Common myeloid progenitor, CD34-positive (primary cell): Measurements from ENCODE around the gene KLHL18.
A peak's percentile ranks its signal among the peaks of the same experiment; 100 is the strongest.
"Not testable (repeated sequence)": the region's sequence is repeated elsewhere in the genome, so short reads cannot be mapped to it uniquely, and the experiment has no call there.

ENCODE experiments used
- CTCF ChIA-PET: fragments of 350-600 bp; sonication (Branson Sonifier 250); formaldehyde crosslinking; loops from one replicate; lab custom pipeline; 2021; ENCODE audit warnings: antibody characterized with exemption; lab: Charles Lee
- POLR2A ChIA-PET: fragments of 350-600 bp; sonication (Branson Sonifier 250); formaldehyde crosslinking; loops from one replicate; lab custom pipeline; 2021; ENCODE audit warnings: antibody characterized with exemption; lab: Charles Lee
- DNase-seq, 3 donors: peaks; one replicate each; pipeline versions ENCODE4 v3.0.0 to v3.0.0-alpha.2; 2013
- H3K27ac ChIP-seq, 2 experiments: 1 replicate in 1 of 2; 2 replicates in 1 of 2; pipeline ENCODE4 v1.7.0; 2013; ENCODE audit warnings: inconsistent platforms in 2 of 2, low read length in 2 of 2, mild to moderate bottlenecking in 2 of 2, low read depth in 1 of 2, moderate library complexity in 1 of 2; ENCODE audit not compliant: severe bottlenecking in 2 of 2, insufficient read depth in 1 of 2, poor library complexity in 1 of 2
- H3K27me3 ChIP-seq, 5 experiments: replicated peaks in 2 of 5; 1 replicate in 3 of 5; 2 replicates in 2 of 5; pipeline versions ENCODE4 v1.6.1 to v1.7.0; 2013; ENCODE audit warnings: low read length in 4 of 5, mild to moderate bottlenecking in 2 of 5, moderate library complexity in 2 of 5, inconsistent platforms in 1 of 5; ENCODE audit not compliant: insufficient read depth in 5 of 5, control insufficient read depth in 4 of 5
- H3K36me3 ChIP-seq, 4 experiments: 1 replicate in 2 of 4; 2 replicates in 2 of 4; pipeline versions ENCODE4 v1.6.1 to v1.7.0; 2013; ENCODE audit warnings: low read length in 3 of 4, control low read depth in 1 of 4, mild to moderate bottlenecking in 1 of 4; ENCODE audit not compliant: control insufficient read depth in 4 of 4, insufficient read depth in 4 of 4
- H3K4me1 ChIP-seq, 4 experiments: 1 replicate in 3 of 4; 2 replicates in 1 of 4; pipeline versions ENCODE4 v1.6.1 to v1.7.1; 2013; ENCODE audit warnings: low read length in 3 of 4, mild to moderate bottlenecking in 3 of 4, control low read depth in 1 of 4, inconsistent platforms in 1 of 4, moderate library complexity in 1 of 4; ENCODE audit not compliant: control insufficient read depth in 4 of 4, insufficient read depth in 4 of 4; ENCODE audit errors: control extremely low read depth in 1 of 4
- H3K4me3 ChIP-seq, 7 experiments: 1 replicate in 4 of 7; 2 replicates in 3 of 7; pipeline versions ENCODE4 v1.5.1 to v1.7.0; 2013; ENCODE audit warnings: mild to moderate bottlenecking in 7 of 7, low read length in 6 of 7, moderate library complexity in 6 of 7, inconsistent platforms in 2 of 7, low read depth in 2 of 7, control low read depth in 1 of 7; ENCODE audit not compliant: insufficient read depth in 4 of 7, control insufficient read depth in 1 of 7; ENCODE audit errors: extremely low read depth in 1 of 7
- H3K9me3 ChIP-seq, 5 experiments: 1 replicate in 4 of 5; 2 replicates in 1 of 5; pipeline versions ENCODE4 v1.6.1 to v1.7.1; 2013; ENCODE audit warnings: low read length in 4 of 5, mild to moderate bottlenecking in 2 of 5, inconsistent platforms in 1 of 5, low read depth in 1 of 5, moderate library complexity in 1 of 5; ENCODE audit not compliant: control insufficient read depth in 4 of 5, insufficient read depth in 2 of 5; ENCODE audit errors: control extremely low read depth in 1 of 5
- WGBS: methylation state at CpG from one replicate; pipeline ENCODE4 v1.1.5; 2013; ENCODE audit not compliant: insufficient coverage; 5-methylcytosine and 5-hydroxymethylcytosine counted together

The KLHL18 gene

GRCh38 chr3:47365213-47366153, 82.7 kb downstream of the KLHL18 start:
- Histone ChIP-seq H3K9me3 (peaks cover 0 to 2% (median 0%) of the 10 kb centered on the region in 5 experiments), H3K4me1 (peaks cover 0 to 7% (median 5%) of the 10 kb centered on the region in 4 experiments), H3K27ac (no peak overlapping the region), H3K4me3 (no peak overlapping the region), H3K27me3 (no peaks in the 10 kb centered on the region), H3K36me3 (no peaks in the 10 kb centered on the region)
- WGBS: 60% methylated on average over 7 of the region's 11 CpGs
- ChIA-PET POLR2A (interaction anchor here (0.7 kb wide), 1 partner anchor 672 kb away, joined by 3 read pairs; the partner anchor contains the start of gene ALS2CL), CTCF (interaction anchor here (0.6 kb wide), 1 partner anchor 292 kb away, joined by 3 read pairs; no protein-coding TSS in a partner anchor)
- DNase-seq: peak in 1 of 3 donors; percentile 7

- CTCF ChIA-PET: interaction anchor here (0.8 to 1.4 kb wide), 2 partner anchors 11 to 20 kb away, joined by 3 read pairs; no protein-coding TSS in a partner anchor
Observed at GRCh38 chr3:47366833-47367232, 84.1 kb downstream of the KLHL18 start.

GRCh38 chr3:47367631-47368030, 84.9 kb downstream of the KLHL18 start:
- DNase-seq: no peak
- Histone ChIP-seq H3K9me3 (no peaks in the 10 kb centered on the region), H3K27ac (no peak overlapping the region), H3K4me1 (peaks cover 0 to 4% (median 3%) of the 10 kb centered on the region in 4 experiments), H3K4me3 (no peak overlapping the region), H3K36me3 (no peaks in the 10 kb centered on the region), H3K27me3 (no peaks in the 10 kb centered on the region)
- WGBS: 100% methylated on average over 7 of the region's 7 CpGs
- CTCF ChIA-PET: interaction anchor here (0.8 to 1.4 kb wide), 2 partner anchors 10 to 21 kb away, joined by 3 read pairs; no protein-coding TSS in a partner anchor
- POLR2A ChIA-PET: no interaction called here

More at GRCh38 chr3:47366833-47367232, 84.1 kb downstream of the KLHL18 start:
- Histone ChIP-seq H3K27ac (no peak overlapping the region), H3K27me3 (no peaks in the 10 kb centered on the region), H3K9me3 (no peaks in the 10 kb centered on the region), H3K4me1 (peaks cover 0 to 8% (median 6%) of the 10 kb centered on the region in 4 experiments), H3K36me3 (no peaks in the 10 kb centered on the region), H3K4me3 (no peak overlapping the region)
- POLR2A ChIA-PET: no interaction called here
- no peak for DNase-seq
- 100% methylated on average over 1 of the region's 2 CpGs for WGBS

- WGBS: 94% methylated on average over 5 of the region's 8 CpGs
- POLR2A ChIA-PET, H3K9me3 ChIP-seq, H3K27ac ChIP-seq, H3K4me1 ChIP-seq, DNase-seq, H3K4me3 ChIP-seq, H3K36me3 ChIP-seq, H3K27me3 ChIP-seq: not testable (repeated sequence)
- CTCF ChIA-PET: interaction anchor here (0.9 to 1.6 kb wide), 9 partner anchors 9 to 456 kb away, joined by 3 to 6 read pairs (median 4); no protein-coding TSS in a partner anchor
Observed at GRCh38 chr3:47370020-47370419, 87.3 kb downstream of the KLHL18 start.

GRCh38 chr3:47370887-47371697, 88.3 kb downstream of the KLHL18 start:
- Histone ChIP-seq H3K27ac (no peak overlapping the region), H3K4me3 (no peak overlapping the region), H3K36me3 (no peaks in the 10 kb centered on the region), H3K27me3 (no peaks in the 10 kb centered on the region), H3K9me3 (no peaks in the 10 kb centered on the region), H3K4me1 (peaks cover 0 to 3% (median 0%) of the 10 kb centered on the region in 4 experiments)
- ChIA-PET CTCF (interaction anchor here (0.6 to 1.6 kb wide), 10 partner anchors 8 to 91 kb away, joined by 3 to 6 read pairs (median 3); partner anchors contain the start of gene PTPN23), POLR2A (no interaction called here)
- 62% methylated on average over 9 of the region's 13 CpGs for WGBS
- peak; percentile 14 to 57 (median 43) for DNase-seq

GRCh38 chr3:47374587-47374986, 91.8 kb downstream of the KLHL18 start:
- no peak for DNase-seq
- no peaks in the 10 kb centered on the region for H3K9me3 ChIP-seq
- no peaks in the 10 kb centered on the region for H3K36me3 ChIP-seq
- no peaks in the 10 kb centered on the region for H3K27me3 ChIP-seq
- no peak overlapping the region for H3K4me3 ChIP-seq
- ChIA-PET CTCF (no interaction called here), POLR2A (no interaction called here)
- peaks cover 5 to 15% (median 10%) of the 10 kb centered on the region in 4 experiments for H3K4me1 ChIP-seq
- no peak overlapping the region for H3K27ac ChIP-seq
